ENCODE results near the gene KCNQ5.

Gene KCNQ5

GRCh38 chr6:72810571-72811280, 188.9 kb downstream of the KCNQ5 start:
- no peak for DNase-seq

GRCh38 chr6:72811971-72812421, 190.1 kb downstream of the KCNQ5 start:
- no peak for DNase-seq

GRCh38 chr6:72813807-72814596, 192.1 kb downstream of the KCNQ5 start:
- DNase-seq: no peak

- no peak for DNase-seq
These were observed 194.2 kb downstream of the KCNQ5 start for GRCh38 chr6:72816022-72816421.

- no peak for DNase-seq
These were observed 195.3 kb downstream of the KCNQ5 start for GRCh38 chr6:72817208-72817607.

GRCh38 chr6:72819609-72820008, 197.7 kb downstream of the KCNQ5 start:
- DNase-seq: no peak

GRCh38 chr6:72820153-72820552, 198.3 kb downstream of the KCNQ5 start:
- no peak for DNase-seq

- DNase-seq: no peak
These were observed 199.0 kb downstream of the KCNQ5 start for GRCh38 chr6:72820906-72821305.

- DNase-seq: no peak
These were observed 200.2 kb downstream of the KCNQ5 start for GRCh38 chr6:72822023-72822422.

- no peak for DNase-seq
These were observed 200.8 kb downstream of the KCNQ5 start for GRCh38 chr6:72822691-72823090.

GRCh38 chr6:72824833-72825232, 203.0 kb downstream of the KCNQ5 start:
- DNase-seq: no peak

- no peak for DNase-seq
These were observed 203.5 kb downstream of the KCNQ5 start for GRCh38 chr6:72825315-72825911.

- DNase-seq: no peak
These were observed 204.2 kb downstream of the KCNQ5 start for GRCh38 chr6:72826037-72826436.

GRCh38 chr6:72826744-72827438, 205.0 kb downstream of the KCNQ5 start:
- no peak for DNase-seq

- DNase-seq: no peak
These were observed 207.0 kb downstream of the KCNQ5 start for GRCh38 chr6:72828904-72829303.

GRCh38 chr6:72832271-72832670, 210.4 kb downstream of the KCNQ5 start:
- DNase-seq: no peak

GRCh38 chr6:72835749-72836148, 213.9 kb downstream of the KCNQ5 start:
- DNase-seq: no peak

- no peak for DNase-seq
These were observed 215.1 kb downstream of the KCNQ5 start for GRCh38 chr6:72836971-72837370.

- DNase-seq: no peak
These were observed 219.3 kb downstream of the KCNQ5 start for GRCh38 chr6:72841195-72841594.

- no peak for DNase-seq
These were observed 220.3 kb downstream of the KCNQ5 start for GRCh38 chr6:72842140-72842539.

- no peak for DNase-seq
These were observed 222.8 kb downstream of the KCNQ5 start for GRCh38 chr6:72844614-72845013.

- no peak for DNase-seq
These were observed 227.5 kb downstream of the KCNQ5 start for GRCh38 chr6:72849346-72849745.

- no peak for DNase-seq
These were observed 228.2 kb downstream of the KCNQ5 start for GRCh38 chr6:72850040-72850439.

Data from activated T-cell treated with anti-CD3 and anti-CD28 coated beads, Interleukin-2, amount 50 U/mL, for 48 hours (primary cell).